ENCODE results near the gene ANXA8.
"Not testable (repeated sequence)": the region's sequence is repeated elsewhere in the genome, so short reads cannot be mapped to it uniquely, and the experiment has no call there.

- TF ChIP-seq RAD21 (IDR thresholded peaks at IDR 0.05); CTCF (IDR thresholded peaks at IDR 0.05; ENCODE audit: low read depth, low read length, missing input control); ZBTB33 (IDR thresholded peaks at IDR 0.05); REST (IDR thresholded peaks at IDR 0.05); SP1 (IDR thresholded peaks at IDR 0.05); YY1 (IDR thresholded peaks at IDR 0.05); EGR1 (IDR thresholded peaks at IDR 0.05; ENCODE audit: low read depth in 2 of 2); GABPA (IDR thresholded peaks at IDR 0.05 in 1 of 2, conservative IDR thresholded peaks at IDR 0.05 in 1 of 2); TAF1 (conservative IDR thresholded peaks at IDR 0.05); HNF4G (IDR thresholded peaks at IDR 0.05); ATF3 (IDR thresholded peaks at IDR 0.05); RXRA (IDR thresholded peaks at IDR 0.05); JUND (IDR thresholded peaks at IDR 0.05): not testable (repeated sequence)
Measured at GRCh38 chr10:47482367-47482766, 1.5 kb downstream of the ANXA8 start.
